DMS153 treated with DMSO at 0.1 percent for 48 hours (cell line): Measurements from ENCODE around the gene GAB2.
"Not testable (repeated sequence)": the region's sequence is repeated elsewhere in the genome, so short reads cannot be mapped to it uniquely, and the experiment has no call there.

ENCODE experiments used
- DNase-seq: peaks from one replicate; lab custom pipeline; 2025; ENCODE audit not compliant: unreplicated experiment; lab: John Stamatoyannopoulos, UW

Gene GAB2

GRCh38 chr11:78193806-78194205, 223.8 kb downstream of the GAB2 start:
- no peak for DNase-seq

GRCh38 chr11:78192911-78193351, 224.7 kb downstream of the GAB2 start:
- DNase-seq, result no peak

DNA sequence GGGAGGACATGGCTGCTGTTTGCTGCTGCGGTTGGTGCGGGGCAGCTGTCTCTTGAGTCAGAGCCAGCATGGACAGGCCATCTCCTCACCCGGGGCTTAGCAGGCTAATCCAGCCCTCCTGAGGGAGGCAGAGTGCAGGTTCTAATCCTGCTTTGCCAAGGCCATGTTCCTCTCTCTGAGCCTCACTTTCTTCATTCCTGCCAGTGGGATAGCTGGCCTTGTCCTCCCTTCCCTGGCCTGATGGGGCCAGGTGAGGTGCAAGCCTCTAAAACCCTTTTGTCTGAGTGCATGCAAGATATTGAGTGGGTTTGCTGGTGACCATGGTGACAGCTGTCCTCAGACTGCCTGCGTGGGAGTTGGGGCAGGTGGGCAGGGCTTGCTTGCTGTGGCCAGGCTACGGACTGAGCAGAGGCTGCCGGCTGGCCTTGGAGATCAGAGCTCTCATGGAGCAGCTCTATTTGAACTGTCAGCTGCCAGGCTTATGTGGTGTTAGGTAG, 225.3 kb downstream of the GAB2 start:
- DNase-seq, result no peak

DNA sequence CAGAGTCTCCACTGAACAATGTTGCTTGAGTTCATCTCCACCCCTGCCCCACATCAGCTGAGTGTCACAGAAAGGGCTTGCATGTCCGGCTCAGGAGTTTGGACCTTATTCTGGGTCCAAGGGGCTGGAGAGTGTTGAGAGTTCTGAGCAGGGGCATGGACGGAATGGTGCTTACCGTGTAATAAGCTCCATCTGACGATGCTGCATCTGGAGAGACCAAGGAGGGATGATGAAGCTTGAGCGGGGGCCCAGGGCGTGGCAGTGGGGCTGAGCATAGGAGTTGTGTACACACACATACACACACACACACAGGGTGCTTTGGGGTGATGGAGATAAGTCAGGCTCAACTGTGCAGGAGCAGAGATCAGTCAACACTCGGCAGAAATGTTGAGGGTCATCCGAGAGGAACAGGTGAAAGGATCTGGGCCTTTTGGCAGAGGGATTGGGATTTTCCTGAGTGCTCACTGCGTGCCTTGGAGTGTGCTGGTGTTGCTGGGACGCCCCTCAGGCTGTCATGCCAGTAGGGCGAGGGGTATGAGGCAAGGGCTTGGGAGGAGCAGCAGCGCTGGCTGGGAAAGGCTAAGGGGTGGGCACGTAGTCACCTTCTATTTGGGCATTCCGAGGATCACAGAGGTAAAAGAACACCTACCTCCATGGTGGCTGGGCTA, 226.6 kb downstream of the GAB2 start:
- DNase-seq, result no peak

DNA sequence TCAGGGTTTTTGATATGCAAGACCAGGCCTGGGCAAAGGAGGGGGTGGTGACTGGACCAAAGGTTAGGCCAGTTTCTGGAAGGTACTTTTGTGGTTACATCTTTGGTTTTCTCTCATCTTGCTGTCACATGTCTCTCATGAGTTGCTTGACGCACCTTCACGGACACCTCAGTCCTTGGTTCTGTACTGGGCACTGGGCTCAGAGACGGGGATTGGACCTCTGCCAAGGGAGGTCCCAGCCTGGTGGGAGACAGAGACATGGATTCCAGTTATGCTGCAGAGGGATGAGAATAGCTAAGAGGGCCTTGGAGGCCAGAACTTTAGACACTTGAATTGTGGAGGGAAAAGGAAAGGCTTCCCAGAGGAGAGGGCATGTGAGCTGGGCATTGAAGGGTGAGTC, 227.2 kb downstream of the GAB2 start:
- no peak for DNase-seq

DNA sequence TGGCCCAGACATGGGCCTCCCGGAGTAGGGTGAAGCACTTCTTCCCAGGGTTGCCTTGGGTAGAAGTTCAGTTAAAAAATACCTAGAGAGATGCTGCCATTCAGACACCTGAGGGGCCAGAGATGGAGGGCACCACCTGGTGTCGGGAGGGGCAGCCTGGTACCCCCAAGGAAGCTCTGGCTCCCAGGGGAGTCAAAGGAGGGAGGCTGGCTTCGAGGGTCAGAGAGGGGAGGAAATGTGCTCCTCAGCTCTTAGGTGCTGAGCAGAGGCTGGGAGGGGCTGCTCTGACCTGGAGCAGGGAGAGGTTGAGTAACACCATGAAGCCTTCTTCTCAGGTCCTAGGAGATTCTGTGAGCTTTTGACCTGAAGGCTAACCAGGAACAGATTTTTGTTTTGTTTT, 227.8 kb downstream of the GAB2 start:
- no peak for DNase-seq

DNA sequence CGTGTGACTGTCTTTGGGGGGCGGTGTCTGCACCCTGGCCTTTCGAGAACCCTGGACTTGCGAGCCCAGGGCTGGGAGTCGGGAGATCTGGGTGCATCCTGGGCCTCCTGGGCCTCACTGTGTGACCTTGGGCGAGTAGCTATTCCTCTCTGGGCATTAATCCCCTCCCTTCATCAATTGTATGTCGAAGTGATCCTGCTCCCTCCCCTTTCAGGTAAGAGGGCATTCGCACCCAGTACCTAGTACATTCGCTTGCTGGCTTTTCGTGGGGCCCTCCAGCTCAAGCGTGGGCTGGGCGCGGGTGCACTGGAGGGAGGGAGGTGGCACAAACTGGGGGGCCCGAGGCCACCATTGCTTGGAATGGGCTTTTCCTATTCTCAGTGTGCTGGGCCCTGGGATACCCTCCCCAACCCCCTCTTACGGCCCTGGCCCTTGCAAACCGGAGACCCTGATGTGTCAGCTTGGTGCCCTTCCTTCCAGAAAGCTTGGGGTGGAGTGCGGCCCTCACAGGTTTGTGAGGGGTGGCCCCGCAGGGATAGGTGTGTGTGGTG, 228.4 kb downstream of the GAB2 start:
- no peak for DNase-seq

- DNase-seq, result peak; percentile 93
These were observed 229.1 kb downstream of the GAB2 start, which contains the start of the genes KCTD21 and USP35 for GRCh38 chr11:78188286-78189173. Gene KCTD21, minus strand, starts transcription at chr11:78188626. Its CDS starts 14,072 bp downstream, at chr11:78174554. Gene USP35, plus strand, starts transcription at chr11:78188919. Its CDS starts 7,327 bp downstream, at chr11:78196246.

DNA sequence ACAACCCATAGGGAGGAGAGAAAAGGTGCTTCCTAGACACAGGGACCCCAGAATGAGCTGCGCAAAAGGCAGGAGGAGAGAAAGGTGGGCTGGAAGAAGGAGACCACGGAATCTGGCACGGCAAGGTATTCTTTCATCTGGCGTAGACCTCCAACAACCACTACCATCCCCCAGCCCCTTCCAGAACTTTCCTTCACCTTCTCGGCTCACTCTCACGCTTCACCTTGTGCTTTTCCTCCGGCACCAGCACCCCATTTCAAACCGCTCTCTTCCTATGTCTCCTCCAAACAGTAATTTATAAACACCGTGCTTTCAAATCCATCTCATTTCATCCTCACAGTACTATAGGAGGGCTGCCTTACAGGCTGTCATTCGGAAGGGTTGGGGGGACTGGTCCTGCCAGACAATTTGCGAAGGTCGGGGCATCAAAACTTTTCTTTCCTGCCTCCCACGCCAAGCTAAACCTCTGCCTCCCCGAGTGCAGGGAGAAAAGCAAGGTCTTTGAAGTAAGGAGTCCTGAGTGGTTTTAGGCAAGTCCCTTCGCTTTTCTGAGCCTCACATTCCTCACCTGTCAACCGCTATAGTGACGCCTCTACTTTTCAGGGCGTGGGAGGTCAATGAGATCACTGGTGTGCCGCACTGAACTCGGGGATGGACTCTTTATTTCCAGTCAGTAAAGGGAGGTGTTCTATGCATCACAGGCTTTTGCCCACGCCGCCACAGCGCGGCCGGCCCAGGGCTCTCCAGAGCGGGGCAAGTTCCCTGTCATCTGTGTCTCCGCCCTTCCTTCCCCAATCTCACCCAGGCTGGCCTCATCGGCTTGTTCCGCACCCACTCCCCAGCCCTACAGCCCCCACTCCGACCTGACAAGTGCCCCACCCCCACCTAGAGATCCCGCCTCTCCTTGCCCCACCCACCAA, 230.0 kb downstream of the GAB2 start:
- DNase-seq, result no peak

GRCh38 chr11:78181185-78181584, 236.4 kb downstream of the GAB2 start:
- no peak for DNase-seq

GRCh38 chr11:78180751-78181150, 236.9 kb downstream of the GAB2 start:
- DNase-seq, result no peak

- no peak for DNase-seq
These were observed 238.1 kb downstream of the GAB2 start for GRCh38 chr11:78179459-78180071.

- no peak for DNase-seq
These were observed 240.4 kb downstream of the GAB2 start for GRCh38 chr11:78177216-78177615.

DNA sequence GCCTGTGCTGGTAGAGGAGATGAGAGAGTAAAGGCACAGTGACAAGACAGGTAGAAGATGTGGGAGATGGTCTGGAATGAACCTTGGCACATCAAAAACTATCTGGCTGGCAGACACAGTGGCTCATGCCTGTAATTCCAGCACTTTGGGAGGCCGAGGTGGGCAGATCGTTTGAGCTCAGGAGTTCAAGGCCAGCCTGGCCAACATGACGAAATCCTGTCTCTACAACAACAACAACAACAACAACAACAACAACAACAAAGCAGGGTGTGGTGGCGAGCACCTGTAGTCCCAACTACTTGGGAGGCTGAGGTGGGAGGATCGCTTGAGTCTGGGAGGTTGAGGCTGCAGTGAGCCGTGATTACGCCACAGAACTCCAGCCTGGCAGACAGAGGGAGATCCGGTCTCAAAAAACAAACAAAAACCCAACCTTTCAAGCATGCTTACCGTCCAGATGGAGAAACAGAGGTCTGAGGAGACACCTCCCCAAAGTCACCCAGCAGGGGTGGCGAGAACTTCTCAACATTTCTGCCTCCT, 240.9 kb downstream of the GAB2 start:
- DNase-seq, result no peak

DNA sequence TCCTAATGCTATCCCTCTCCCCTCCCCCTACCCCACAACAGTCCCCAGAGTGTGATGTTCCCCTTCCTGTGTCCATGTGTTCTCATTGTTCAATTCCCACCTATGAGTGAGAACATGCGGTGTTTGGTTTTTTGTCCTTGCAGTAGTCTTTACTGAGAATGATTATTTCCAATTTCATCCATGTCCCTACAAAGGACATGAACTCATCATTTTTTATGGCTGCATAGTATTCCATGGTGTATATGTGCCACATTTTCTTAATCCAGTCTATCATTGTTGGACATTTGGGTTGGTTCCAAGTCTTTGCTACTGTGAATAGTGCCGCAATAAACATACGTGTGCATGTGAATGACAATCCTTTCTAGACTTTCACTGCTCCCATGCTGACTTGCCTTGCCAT, 241.8 kb downstream of the GAB2 start:
- not testable (repeated sequence) for DNase-seq

GRCh38 chr11:78171951-78172350, 245.7 kb downstream of the GAB2 start:
- no peak for DNase-seq

GRCh38 chr11:78170874-78171549, 246.6 kb downstream of the GAB2 start:
- no peak for DNase-seq

GRCh38 chr11:78170413-78170812, 247.2 kb downstream of the GAB2 start:
- DNase-seq, result no peak
